GM12878 (cell line): ENCODE data around the gene GNB2. TPM values are rescaled to one million over a fixed set of nuclear protein-coding genes. Genes with fewer than 3 reads are reported as not detected.

Experiments used
- ATAC-seq: fragments of 200-7000 bp; cut with Tn5 transposase; 3 replicates; pipeline ENCODE4 v1.9.1; 2020; ENCODE audit warnings: mild to moderate bottlenecking, moderate library complexity
- BruUV-seq: library from RNA; stranded (reverse); fragments of 400-500 nt; replicated peaks from 2 replicates; lab custom pipeline; 2021; lab: Mats Ljungman, UMichigan
- CTCF ChIA-PET: fragments of 300-600 bp; sonication (Branson Sonifier 250); formaldehyde crosslinking; extraction: SDS; loops from one replicate; lab custom pipeline; 2021; ENCODE audit warnings: inconsistent platforms; lab: Yijun Ruan, JAX
- POLR2A ChIA-PET: fragments of 350-600 bp; formaldehyde crosslinking; extraction: SDS; loops from one replicate; lab custom pipeline; 2021; ENCODE audit warnings: inconsistent platforms; lab: Charles Lee
- RAD21 ChIA-PET: fragments of 300-600 bp; sonication (Branson Sonifier 250); formaldehyde crosslinking; loops from one replicate; lab custom pipeline; 2023; ENCODE audit warnings: antibody characterized with exemption; ENCODE audit not compliant: unreplicated experiment; lab: Charles Lee
- SMC1A ChIA-PET: fragments of 300-600 bp; sonication (Branson Sonifier 250); formaldehyde crosslinking; loops from one replicate; lab custom pipeline; 2023; ENCODE audit not compliant: unreplicated experiment, uncharacterized antibody; lab: Charles Lee
- DNase-seq: peaks from one replicate; pipeline ENCODE4 v3.0.0-alpha.2; 2011; ENCODE audit warnings: low read depth, low spot score
- FAIRE-seq: peaks from 3 replicates; lab custom pipeline; 2011; peaks lifted over from hg19 to GRCh38; lab: Jason Lieb, UNC
- H2AFZ ChIP-seq: 2 replicates; pipeline ENCODE4 v1.6.0; 2011; ENCODE audit warnings: low read depth, low read length, control low read depth; ENCODE audit not compliant: control insufficient read depth
- H3K27ac ChIP-seq: 2 replicates; pipeline ENCODE4 v1.5.1; 2011; ENCODE audit warnings: control low read depth; ENCODE audit not compliant: control insufficient read depth, insufficient read depth
- H3K27me3 ChIP-seq, 2 experiments: replicated peaks in 1 of 2; 2 replicates each; pipeline versions ENCODE4 v1.6.0 to v1.6.1; 2011; ENCODE audit warnings: low read length in 1 of 2; ENCODE audit not compliant: control insufficient read depth in 2 of 2, insufficient read depth in 2 of 2
- H3K36me3 ChIP-seq, 2 experiments: 2 replicates each; pipeline ENCODE4 v1.5.1; 2011; ENCODE audit warnings: low read length in 1 of 2; ENCODE audit not compliant: control insufficient read depth in 2 of 2, insufficient read depth in 2 of 2
- H3K4me1 ChIP-seq: 2 replicates; pipeline ENCODE4 v1.6.1; 2011; ENCODE audit warnings: mild to moderate bottlenecking, low read length, moderate library complexity, mixed read lengths; ENCODE audit not compliant: control insufficient read depth, insufficient read depth
- H3K4me2 ChIP-seq: 2 replicates; pipeline ENCODE4 v1.6.0; 2011; ENCODE audit warnings: control low read depth; ENCODE audit not compliant: control insufficient read depth, insufficient read depth
- H3K4me3 ChIP-seq: fragments of 200-600 bp; sonication (generic); 2 replicates; pipeline ENCODE4 v1.5.1; 2016
- H3K79me2 ChIP-seq: 2 replicates; pipeline ENCODE4 v1.6.0; 2011; ENCODE audit warnings: low read length; ENCODE audit not compliant: control insufficient read depth, insufficient read depth
- H3K9ac ChIP-seq: 2 replicates; pipeline ENCODE4 v1.8.0; 2011; ENCODE audit warnings: low read length, control low read depth, mixed read lengths; ENCODE audit not compliant: control insufficient read depth, insufficient read depth
- H3K9me3 ChIP-seq: replicated peaks from 3 replicates; pipeline ENCODE4 v1.5.1; 2011; ENCODE audit warnings: mild to moderate bottlenecking, low read length; ENCODE audit not compliant: control insufficient read depth, insufficient read depth
- H4K20me1 ChIP-seq: 2 replicates; pipeline ENCODE4 v1.6.0; 2011; ENCODE audit not compliant: control insufficient read depth, insufficient read depth
- GABPA ChIP-seq: IDR thresholded peaks from 2 replicates; pipeline ENCODE4 v1.6.1; 2014; ENCODE audit warnings: antibody characterized with exemption, low read depth, mild to moderate bottlenecking, inconsistent platforms
- HDAC6 ChIP-seq: fragments of 200-600 bp; sonication (generic); IDR thresholded peaks from one replicate; pipeline ENCODE4 v1.8.0; 2017; ENCODE audit warnings: antibody characterized with exemption; ENCODE audit not compliant: unreplicated experiment
- NR2C1 ChIP-seq: fragments of 450-650 bp; IDR thresholded peaks from 2 replicates; pipeline ENCODE4 v1.6.1; 2017; ENCODE audit warnings: antibody characterized with exemption, mild to moderate bottlenecking, moderate library complexity
- YY1 ChIP-seq: IDR thresholded peaks from 2 replicates; pipeline ENCODE4 v1.6.1; 2011; ENCODE audit warnings: low read depth, mild to moderate bottlenecking, low read length
- ZNF384 ChIP-seq: IDR thresholded peaks from 2 replicates; pipeline ENCODE4 v1.6.1; 2012; ENCODE audit warnings: low read depth, mild to moderate bottlenecking, low read length, improper control_type of control experiment, borderline replicate concordance
- ZNF592 ChIP-seq: fragments of 450-650 bp; IDR thresholded peaks from 2 replicates; pipeline ENCODE4 v1.6.1; 2017; ENCODE audit warnings: mild to moderate bottlenecking, moderate library complexity
- WGBS: methylation state at CpG from one replicate; pipeline ENCODE4 v1.1.6; 2016; ENCODE audit warnings: low lambda C conversion rate; ENCODE audit not compliant: insufficient replicate concordance, insufficient coverage; ENCODE audit errors: missing lambda C conversion rate; 5-methylcytosine and 5-hydroxymethylcytosine counted together
- in situ Hi-C: fragments of 300-500 bp; cut with MboI; formaldehyde crosslinking; loops from 9 replicates; pipeline ENCODE4 v1.14.3; 2018; ENCODE audit warnings: mixed read lengths
- intact Hi-C: fragments of 100-400 bp; cut with micrococcal nuclease; formaldehyde crosslinking; loops from one replicate; pipeline ENCODE4 v1.14.2; 2022; ENCODE audit not compliant: unreplicated experiment
- polyA plus RNA-seq, 11 experiments: library from polyadenylated mRNA; depleted of rRNA in 4 of 11; unstranded in 6 of 11; stranded (reverse) in 5 of 11; fragments of >200 nt; fragmentation: Nextera tagmentation in 4 of 11; fragmentation: Illumina TruSeq in 1 of 11; extraction: Ambion mirVana in 4 of 11; extraction: Trizol in 1 of 11; gene quantifications; 1 replicate in 1 of 11; 2 replicates in 10 of 11; pipeline versions ENCODE4 v1.2.1 to v1.2.3, GENCODE V29; 2011 to 2016; ENCODE audit warnings: inconsistent platforms in 2 of 11, missing spikeins in 2 of 11, low read depth in 1 of 11
- total RNA-seq, 4 experiments: library from RNA; depleted of rRNA in 3 of 4; stranded (reverse); fragments of >200 nt in 3 of 4; fragmentation: Illumina TruSeq in 1 of 4; extraction: Trizol in 1 of 4; gene quantifications; 2 replicates each; pipeline versions ENCODE4 v1.2.1 to v1.2.3, GENCODE V29; 2013 to 2021
- TF ChIP-seq, protein P1 (sequence below): fragments of 450-650 bp; IDR thresholded peaks from 2 replicates; pipeline ENCODE4 v1.6.1; 2017; ENCODE audit warnings: borderline replicate concordance
- TF ChIP-seq, protein P2 (sequence below): fragments of 450-650 bp; IDR thresholded peaks from 2 replicates; pipeline ENCODE4 v1.6.1; 2017; ENCODE audit warnings: mild to moderate bottlenecking, low read depth, inconsistent platforms; ENCODE audit not compliant: poor library complexity, severe bottlenecking

GNB2 gene
- total and polyA plus RNA-seq, 10 of the 15 experiments (the other 5 are each of a cell fraction or from before 2014, with no cell fraction given), result 0.35 to 175 (median 59.7) TPM

DNA sequence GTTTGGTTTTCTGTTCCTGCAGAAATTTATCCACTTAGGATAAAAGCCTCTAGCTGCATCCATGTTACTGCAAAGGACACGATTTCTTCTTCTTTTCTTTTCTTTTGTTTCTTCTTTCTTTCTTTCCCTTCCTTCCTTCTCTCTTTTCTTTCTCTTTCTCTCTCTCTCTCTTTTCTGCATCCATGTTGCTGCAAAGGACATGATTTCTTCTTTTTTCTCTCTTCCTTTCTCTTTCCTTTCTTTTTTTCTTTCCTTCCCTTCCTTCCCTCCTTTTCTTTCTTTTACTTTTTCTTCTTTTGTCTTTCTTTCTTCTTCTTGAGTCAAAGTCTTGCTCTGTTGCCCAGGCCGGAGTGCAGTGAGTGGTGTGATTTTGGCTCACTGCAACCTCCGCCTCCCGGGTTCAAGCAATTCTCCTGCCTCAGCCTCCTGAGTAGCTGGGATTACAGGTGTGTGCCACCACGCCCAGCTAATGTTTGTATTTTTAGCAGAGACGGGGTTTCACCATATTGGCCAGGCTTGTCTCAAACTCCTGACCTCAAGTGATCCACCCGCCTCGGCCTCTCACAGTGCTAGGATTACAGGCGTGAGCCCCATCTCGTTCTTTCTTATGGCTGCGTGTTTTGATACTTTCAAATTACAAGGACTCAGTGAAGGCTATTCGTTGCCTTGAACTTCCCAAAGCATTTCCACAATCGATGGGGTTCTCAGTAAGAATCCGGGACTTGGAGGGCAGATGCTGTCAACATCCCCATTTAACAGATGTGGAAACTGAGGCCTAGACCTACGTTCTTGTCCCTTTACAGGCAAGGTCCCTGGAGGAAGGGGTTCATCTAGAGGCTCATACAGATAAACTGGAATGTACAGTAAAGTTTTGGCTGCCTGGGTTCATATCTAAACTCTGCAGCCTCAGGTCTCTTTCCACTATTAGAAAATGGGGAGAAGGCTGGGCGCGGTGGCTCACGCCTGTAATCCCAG, 1.9 kb upstream of the GNB2 start:
- FAIRE-seq (no peak), DNase-seq (no peak), ATAC-seq (no peak)
- Histone ChIP-seq H3K4me1 (no peaks in the 10 kb centered on the region; the same call in 1 of the 2 replicates), H3K79me2 (peaks cover 24% of the 10 kb centered on the region), H3K36me3 (peaks cover 0 to under 1% of the 10 kb centered on the region in 2 experiments; a peak in 2 of 4 replicates), H3K9me3 (no peaks in the 10 kb centered on the region), H3K27ac (no peak overlapping the region), H3K9ac (no peak overlapping the region), H3K4me3 (no peak overlapping the region), H4K20me1 (0 out of 2 replicates have a peak, but pooled peaks cover 3% of the 10 kb centered on the region), H3K27me3 (no peaks in the 10 kb centered on the region), H2AFZ (no peak overlapping the region), H3K4me2 (no peak overlapping the region)
- RAD21 ChIA-PET, result interaction anchor here (1.1 kb wide), 1 partner anchor 34 kb away, joined by 3 read pairs; the partner anchor contains the start of gene POP7
- intact Hi-C loops (loop anchor here (2.0 kb wide), 1 partner anchor 59 kb away; the partner anchor contains the start of gene MOSPD3), in situ Hi-C loops (no loop called here)
- CTCF ChIA-PET, result no interaction called here
- POLR2A ChIA-PET, result interaction anchor here (1.0 kb wide), 1 partner anchor 674 kb away, joined by 3 read pairs; no protein-coding TSS in a partner anchor
- WGBS, result 68% methylated on average over 18 of the region's 18 CpGs
- no TSS peak for BruUV-seq
- SMC1A ChIA-PET, result interaction anchor here (0.7 to 1.0 kb wide), 2 partner anchors 14 to 36 kb away, joined by 3 read pairs; no protein-coding TSS in a partner anchor
- no peak for TF ChIP-seq GABPA
- TF ChIP-seq ZNF592, result no peak
- no peak for TF ChIP-seq ZNF384
- TF ChIP-seq, protein P1, sequence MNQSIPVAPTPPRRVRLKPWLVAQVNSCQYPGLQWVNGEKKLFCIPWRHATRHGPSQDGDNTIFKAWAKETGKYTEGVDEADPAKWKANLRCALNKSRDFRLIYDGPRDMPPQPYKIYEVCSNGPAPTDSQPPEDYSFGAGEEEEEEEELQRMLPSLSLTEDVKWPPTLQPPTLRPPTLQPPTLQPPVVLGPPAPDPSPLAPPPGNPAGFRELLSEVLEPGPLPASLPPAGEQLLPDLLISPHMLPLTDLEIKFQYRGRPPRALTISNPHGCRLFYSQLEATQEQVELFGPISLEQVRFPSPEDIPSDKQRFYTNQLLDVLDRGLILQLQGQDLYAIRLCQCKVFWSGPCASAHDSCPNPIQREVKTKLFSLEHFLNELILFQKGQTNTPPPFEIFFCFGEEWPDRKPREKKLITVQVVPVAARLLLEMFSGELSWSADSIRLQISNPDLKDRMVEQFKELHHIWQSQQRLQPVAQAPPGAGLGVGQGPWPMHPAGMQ, result no peak
- no peak for TF ChIP-seq YY1
- TF ChIP-seq, protein P2, sequence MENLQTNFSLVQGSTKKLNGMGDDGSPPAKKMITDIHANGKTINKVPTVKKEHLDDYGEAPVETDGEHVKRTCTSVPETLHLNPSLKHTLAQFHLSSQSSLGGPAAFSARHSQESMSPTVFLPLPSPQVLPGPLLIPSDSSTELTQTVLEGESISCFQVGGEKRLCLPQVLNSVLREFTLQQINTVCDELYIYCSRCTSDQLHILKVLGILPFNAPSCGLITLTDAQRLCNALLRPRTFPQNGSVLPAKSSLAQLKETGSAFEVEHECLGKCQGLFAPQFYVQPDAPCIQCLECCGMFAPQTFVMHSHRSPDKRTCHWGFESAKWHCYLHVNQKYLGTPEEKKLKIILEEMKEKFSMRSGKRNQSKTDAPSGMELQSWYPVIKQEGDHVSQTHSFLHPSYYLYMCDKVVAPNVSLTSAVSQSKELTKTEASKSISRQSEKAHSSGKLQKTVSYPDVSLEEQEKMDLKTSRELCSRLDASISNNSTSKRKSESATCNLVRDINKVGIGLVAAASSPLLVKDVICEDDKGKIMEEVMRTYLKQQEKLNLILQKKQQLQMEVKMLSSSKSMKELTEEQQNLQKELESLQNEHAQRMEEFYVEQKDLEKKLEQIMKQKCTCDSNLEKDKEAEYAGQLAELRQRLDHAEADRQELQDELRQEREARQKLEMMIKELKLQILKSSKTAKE, result no peak
- no peak for TF ChIP-seq NR2C1
- no peak for TF ChIP-seq HDAC6
